GM03348 (cell line): ENCODE data around the gene ATP5MG.
A peak's percentile ranks its signal among the peaks of the same experiment; 100 is the strongest.
"Not testable (repeated sequence)": the region's sequence is repeated elsewhere in the genome, so short reads cannot be mapped to it uniquely, and the experiment has no call there.

Experiments
- DNase-seq: peaks from one replicate; pipeline ENCODE4 v3.0.0; 2012; ENCODE audit warnings: low spot score

Gene ATP5MG, protein sequence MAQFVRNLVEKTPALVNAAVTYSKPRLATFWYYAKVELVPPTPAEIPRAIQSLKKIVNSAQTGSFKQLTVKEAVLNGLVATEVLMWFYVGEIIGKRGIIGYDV

DNA sequence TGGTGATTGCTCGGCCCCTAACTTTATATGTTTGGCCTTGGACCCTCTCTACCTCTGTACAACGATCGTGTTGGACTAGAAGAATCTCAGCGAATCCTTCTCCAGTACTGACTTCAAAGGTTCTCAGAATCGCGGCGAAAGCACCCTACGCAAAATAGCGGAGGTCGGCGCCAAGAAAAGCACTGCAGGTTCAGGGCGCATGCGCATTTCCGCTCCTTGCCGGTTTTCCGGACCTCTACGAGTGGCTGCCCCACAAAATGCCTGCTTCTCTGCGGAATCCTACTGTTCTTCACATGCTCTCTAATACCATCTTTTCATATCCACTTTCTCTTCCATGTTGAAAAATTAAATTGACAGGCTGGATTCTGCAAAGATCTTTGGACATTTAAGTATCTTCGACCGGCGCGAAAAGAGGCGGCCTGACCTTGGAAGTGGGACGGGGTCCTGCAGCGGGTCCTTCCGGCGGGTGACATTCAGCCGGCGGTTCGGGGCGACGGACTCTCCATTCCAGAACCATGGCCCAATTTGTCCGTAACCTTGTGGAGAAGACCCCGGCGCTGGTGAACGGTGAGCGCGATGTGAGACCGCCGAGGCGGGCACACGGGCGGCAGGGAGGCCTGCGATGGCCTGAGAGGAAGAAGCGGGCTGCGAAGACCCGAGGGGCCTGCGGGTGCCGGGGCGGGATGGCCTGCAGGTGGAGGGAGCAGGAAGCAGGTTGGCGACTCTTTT is at the start of gene ATP5MG:
ATP5MG (plus strand) TSS at position 456 of the 729 bp plus-strand sequence; CDS start at position 516, 60 bp downstream.
- DNase-seq = peak; percentile 91

DNA sequence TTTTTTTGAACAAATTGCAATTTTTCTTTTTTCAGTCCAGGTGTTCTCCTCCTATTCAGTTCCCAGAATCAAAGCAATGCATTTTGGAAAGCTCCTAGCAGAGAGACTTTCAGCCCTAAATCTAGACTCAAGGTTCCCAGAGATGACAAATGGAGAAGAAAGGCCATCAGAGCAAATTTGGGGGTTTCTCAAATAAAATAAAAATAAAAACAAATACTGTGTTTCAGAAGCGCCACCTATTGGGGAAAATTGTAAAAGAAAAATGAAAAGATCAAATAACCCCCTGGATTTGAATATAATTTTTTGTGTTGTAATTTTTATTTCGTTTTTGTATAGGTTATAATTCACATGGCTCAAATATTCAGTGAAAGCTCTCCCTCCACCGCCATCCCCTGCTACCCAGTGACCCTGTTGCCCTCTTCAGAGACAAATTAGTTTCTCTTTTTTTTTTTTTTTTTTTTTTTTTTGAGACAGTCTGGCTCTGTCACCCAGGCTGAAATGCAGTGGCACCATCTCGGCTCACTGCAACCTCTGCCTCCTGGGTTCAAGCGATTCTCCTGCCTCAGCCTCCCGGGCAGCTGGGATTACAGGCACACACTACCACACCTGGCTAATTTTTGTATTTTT is 48.2 kb upstream of the ATP5MG start:
- DNase-seq = peak; percentile 39

DNA sequence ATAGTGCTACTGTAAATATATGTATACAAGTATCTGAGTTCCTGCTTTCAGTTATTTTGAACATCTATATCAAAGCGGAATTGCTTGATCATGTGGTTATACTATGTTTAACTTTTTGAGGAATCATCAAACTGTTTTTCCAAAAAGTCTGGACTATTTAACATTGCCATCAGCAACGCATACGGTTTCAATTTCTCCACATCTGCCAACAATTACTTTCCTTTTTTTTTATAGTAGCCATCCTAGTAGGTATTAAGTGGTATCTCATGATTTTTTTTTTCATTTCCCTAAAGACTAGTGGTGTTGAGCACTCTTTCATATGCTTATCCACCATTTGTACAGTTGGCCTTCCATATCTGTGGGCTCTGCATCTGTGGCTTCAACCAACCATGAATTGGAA is 43.3 kb upstream of the ATP5MG start:
- no peak for DNase-seq

GRCh38 chr11:118359295-118359958 is 42.0 kb upstream of the ATP5MG start, which contains the start of gene UBE4A:
Gene UBE4A, plus strand, starts transcription at chr11:118359600. Its CDS starts 5,481 bp downstream, at chr11:118365081.
- peak; percentile 89 for DNase-seq

DNA sequence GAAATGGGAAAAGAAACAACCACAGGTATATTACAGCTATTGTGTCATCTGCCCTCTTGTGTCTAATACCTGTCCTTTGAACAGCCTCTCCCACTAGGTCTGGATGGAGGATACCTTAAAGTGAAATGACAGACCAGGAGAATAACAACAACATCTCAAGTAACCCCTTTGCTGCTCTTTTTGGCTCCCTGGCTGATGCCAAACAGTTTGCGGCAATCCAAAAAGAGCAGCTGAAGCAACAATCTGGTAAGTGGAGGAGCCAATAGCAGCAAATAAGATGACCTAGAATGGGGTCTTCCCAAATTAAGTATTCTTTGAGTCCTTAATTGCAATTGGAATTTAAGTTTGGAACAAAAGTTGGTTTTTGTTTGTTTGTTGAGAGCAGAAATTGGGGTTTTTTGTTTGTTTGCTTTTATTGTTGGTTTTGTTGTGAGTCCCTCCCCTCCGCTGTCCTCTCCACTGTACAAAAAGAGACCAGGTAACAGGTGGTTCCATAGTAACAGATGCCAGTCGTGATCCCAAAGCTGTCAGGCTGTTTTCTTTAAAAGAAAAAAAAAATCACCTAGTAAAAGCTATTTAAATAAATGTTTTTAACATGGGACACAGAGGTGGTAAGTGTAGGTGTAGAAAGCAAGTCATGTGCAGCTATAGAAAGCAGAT is 36.3 kb upstream of the ATP5MG start:
- no peak for DNase-seq

DNA sequence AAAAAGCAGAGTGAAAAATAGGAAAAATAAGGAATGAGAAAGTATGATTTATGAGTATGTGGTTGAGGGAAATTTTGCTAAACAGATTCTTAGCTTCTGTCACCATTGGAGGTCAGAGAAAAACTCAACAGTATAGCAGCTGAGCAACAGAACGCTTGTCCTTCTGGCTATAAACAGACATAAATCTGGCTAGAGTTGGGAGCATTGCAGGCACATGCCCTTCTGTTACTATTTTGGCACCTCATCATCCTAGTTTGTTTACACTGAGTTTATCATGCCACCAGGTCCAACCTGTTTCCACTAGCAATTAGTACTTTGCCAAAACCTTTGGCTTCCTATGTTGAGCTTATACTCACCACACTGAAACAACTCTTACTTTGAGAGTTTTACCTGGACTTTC is 35.1 kb upstream of the ATP5MG start:
- DNase-seq = no peak

DNA sequence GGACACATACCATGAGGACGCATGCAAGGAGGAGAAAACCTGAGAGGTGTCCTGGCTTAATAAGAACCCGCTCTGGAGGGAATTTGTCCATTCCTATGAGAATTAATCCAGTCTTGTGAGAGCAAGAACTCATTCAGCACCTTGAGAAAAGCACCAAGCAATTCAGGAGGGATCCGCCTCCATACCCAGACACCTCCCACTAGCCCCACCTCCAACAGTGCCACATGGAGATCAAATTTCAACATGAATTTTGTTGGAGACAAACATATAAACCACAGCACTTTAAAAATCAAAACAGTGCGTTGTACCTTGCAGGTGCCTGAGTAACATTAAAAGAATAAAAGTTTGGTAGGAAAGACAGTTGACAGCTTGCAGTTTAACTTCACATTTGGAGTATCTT is 30.6 kb upstream of the ATP5MG start:
- DNase-seq = no peak

DNA sequence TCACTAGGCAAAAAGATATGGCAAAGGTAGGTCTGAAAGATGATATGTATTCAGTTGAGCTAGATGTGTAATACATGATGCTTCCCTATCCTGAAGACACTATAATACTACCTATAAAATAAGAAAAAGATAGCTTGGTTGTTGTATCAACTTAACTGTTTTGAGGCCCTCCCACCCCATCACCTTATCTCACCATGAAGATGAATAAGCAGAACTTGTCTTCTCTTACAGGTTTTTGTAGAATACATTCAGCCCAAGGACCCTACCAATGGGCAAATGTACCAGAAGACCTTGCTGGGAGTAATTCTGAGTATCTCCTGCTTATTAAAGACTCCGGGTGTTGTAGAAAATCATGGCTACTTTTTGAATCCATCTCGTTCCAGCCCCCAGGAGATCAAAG is 28.1 kb upstream of the ATP5MG start:
- no peak for DNase-seq

- DNase-seq = no peak
These were observed 27.5 kb upstream of the ATP5MG start for GRCh38 chr11:118373871-118374270.

DNA sequence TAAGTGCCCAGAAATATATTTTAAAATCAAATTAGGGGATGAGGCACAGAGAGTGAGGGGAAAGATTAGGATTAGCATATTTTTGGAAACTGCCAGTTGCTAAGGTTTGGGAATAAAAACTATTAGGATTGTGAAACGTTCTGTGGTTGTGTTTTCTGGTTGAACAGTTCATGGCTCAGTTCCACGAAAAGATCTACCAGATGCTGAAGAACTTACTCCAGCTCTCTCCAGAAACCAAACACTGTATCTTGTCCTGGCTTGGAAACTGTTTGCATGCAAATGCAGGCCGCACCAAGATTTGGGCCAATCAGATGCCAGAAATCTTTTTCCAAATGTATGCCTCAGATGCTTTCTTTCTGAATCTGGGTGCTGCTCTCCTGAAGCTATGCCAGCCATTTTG is 26.7 kb upstream of the ATP5MG start:
- DNase-seq = peak; percentile 65

- no peak for DNase-seq
These were observed 25.4 kb upstream of the ATP5MG start for GRCh38 chr11:118375978-118376377.

DNA sequence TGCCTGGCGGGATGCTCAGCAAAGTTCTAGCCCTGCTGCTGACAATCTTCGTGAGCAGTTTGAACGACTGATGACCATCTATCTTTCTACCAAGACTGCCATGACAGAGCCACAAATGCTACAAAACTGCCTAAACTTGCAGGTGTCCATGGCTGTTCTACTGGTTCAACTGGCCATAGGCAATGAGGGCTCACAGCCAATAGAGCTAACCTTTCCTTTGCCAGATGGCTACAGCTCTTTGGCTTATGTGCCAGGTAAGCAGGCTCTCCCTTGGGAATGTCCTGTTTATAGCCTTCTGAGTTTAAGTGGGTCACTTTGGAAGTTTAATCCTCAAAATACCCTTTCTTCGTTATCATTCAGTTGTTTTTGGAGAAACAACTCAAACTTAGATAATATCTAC is 21.9 kb upstream of the ATP5MG start:
- DNase-seq = no peak

- DNase-seq = no peak
These were observed 20.8 kb upstream of the ATP5MG start for GRCh38 chr11:118380571-118380970.

GRCh38 chr11:118382954-118383353 is 18.5 kb upstream of the ATP5MG start:
- no peak for DNase-seq

GRCh38 chr11:118383657-118384056 is 17.7 kb upstream of the ATP5MG start:
- no peak for DNase-seq

DNA sequence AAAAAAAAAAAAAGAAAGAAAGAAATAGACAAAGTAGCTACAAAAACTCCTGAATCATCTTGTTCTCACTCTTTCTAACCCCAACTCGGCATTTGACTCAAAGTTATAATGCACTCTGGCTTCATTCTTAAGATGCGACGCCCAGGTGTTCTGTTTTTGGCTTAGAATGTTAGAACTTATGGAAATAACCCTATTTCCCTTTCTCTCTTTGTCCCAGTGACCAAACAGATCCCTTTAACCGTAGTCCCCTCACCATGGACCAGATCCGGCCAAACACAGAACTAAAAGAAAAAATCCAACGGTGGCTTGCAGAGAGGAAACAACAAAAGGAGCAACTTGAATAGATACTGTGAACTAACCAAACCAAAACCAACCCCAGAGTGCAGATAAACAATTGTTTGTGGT is 5.3 kb upstream of the ATP5MG start:
- no peak for DNase-seq

DNA sequence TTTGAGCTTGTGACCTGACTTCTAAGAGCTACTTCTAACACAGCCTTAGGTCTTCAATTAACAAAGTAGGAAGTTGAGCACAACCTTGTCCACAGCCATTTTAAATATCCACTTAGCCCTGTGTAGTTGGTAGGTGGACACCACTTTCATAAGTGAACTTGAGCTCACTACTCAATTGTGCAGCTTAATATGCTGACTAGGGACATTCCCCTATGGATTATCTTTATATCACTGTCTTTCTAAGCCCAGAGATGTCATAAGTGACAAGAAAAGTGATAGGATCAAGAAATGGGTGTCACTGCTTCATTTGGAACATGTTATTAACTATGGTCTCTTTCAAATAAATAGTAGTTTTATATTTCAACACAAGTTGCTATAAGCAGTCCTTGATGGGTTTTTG is 4.0 kb upstream of the ATP5MG start:
- no peak for DNase-seq

GRCh38 chr11:118398791-118399559 is 2.4 kb upstream of the ATP5MG start:
- no peak for DNase-seq

DNA sequence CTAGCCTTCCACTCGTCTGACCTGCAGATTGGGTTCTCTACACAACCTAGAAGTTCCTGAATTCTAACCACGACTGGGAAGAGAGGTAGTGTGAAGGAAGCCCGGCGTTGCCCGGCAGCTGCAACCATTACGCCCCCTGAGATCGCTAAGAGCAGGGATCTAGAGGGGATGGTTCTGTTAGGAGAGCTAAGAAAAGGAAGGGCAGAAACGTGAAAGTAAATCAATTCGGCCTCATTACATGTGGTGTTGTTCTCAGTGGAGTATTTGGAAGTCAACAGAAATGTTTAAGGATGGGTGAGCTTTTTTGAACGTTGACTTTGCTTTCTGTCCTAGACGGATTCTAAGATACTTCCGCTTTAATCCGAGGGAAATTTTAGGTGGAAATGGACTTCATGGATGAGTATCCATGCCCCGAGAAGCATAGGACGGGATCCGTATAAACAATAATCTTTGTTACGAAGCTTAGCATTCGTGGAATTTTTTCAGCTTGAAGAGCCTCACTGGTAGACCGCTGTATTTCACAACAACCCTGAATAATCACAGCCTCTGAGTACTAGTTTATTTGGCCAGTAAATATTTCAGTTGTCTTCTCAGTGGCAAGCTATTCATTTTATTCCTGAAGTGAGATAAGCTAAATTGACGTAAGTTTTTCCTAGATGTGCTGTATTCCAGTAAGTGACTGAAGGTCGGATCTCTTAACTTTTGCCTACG is 629 bp downstream of the ATP5MG start:
- DNase-seq = peak; percentile 77

DNA sequence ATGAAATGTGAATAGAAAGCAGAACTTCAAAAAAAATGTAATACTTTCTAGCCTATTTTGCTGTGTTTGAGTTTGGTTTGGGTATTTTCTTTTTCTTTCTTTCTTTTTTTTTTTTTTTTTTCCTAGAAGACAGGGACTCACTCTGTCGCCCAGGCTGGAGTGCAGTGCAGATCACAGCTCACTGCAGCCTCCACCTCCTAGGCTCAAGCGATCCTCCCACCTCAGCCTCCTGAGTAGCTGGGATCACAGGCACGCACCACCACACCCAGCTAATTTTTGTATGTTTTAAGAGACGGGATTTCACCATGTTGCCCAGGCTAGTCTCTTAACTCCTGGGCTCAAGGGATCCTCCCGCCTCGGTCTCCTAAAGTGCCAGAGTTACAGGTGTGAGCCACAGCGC is 1.2 kb downstream of the ATP5MG start:
- not testable (repeated sequence) for DNase-seq

DNA sequence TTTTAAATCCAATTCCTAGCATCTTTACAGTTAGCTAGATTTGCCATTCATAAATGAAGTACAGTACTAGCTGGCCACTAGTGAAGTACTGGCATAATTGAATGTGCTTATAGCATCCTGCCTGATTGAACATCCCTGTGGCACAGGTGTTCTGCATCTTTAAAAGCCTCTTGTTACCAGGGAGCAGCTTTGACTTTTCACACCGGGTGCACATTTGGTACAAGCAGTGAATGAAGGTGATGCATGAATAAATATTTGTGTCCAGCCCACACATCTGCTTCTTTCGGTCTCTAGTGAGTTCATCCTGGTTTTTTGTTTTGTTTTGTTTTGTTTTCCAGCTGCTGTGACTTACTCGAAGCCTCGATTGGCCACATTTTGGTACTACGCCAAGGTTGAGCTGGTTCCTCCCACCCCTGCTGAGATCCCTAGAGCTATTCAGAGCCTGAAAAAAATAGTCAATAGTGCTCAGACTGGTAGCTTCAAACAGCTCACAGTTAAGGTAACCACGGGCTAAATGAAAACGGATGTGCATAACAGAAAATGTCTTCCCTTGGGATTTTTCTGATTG is 5.3 kb downstream of the ATP5MG start:
- DNase-seq = no peak
